Mesenchymal stem cell (in vitro differentiated cells and primary cell): ENCODE data around the gene STOML1.

Experiments
- DNase-seq: peaks from one replicate; pipeline ENCODE4 v3.0.0-alpha.2; 2013
- H2AFZ ChIP-seq: one replicate; pipeline ENCODE4 v1.6.1; 2013; ENCODE audit warnings: low read depth, mild to moderate bottlenecking, control low read depth, inconsistent platforms, low read length, moderate library complexity
- H2AK5ac ChIP-seq: 2 replicates; pipeline ENCODE4 v1.6.1; 2013; ENCODE audit warnings: low read length, moderate library complexity, mild to moderate bottlenecking, inconsistent platforms; ENCODE audit not compliant: severe bottlenecking
- H2BK120ac ChIP-seq: one replicate; pipeline ENCODE4 v1.6.1; 2013; ENCODE audit warnings: low read depth, mild to moderate bottlenecking, inconsistent platforms, low read length, moderate library complexity
- H2BK12ac ChIP-seq, 2 experiments: one replicate each; pipeline ENCODE4 v1.6.1; 2013; ENCODE audit warnings: inconsistent platforms in 2 of 2, low read length in 2 of 2, mild to moderate bottlenecking in 2 of 2, moderate library complexity in 2 of 2, control low read depth in 1 of 2
- H2BK15ac ChIP-seq: one replicate; pipeline ENCODE4 v1.6.1; 2013; ENCODE audit warnings: mild to moderate bottlenecking, low read depth, inconsistent platforms; ENCODE audit not compliant: poor library complexity, severe bottlenecking
- H2BK5ac ChIP-seq: 2 replicates; pipeline ENCODE4 v1.6.1; 2013; ENCODE audit warnings: low read depth, mild to moderate bottlenecking, low read length, control low read depth, inconsistent platforms; ENCODE audit not compliant: poor library complexity, severe bottlenecking
- H3K14ac ChIP-seq, 2 experiments: one replicate each; pipeline ENCODE4 v1.6.1; 2013; ENCODE audit warnings: inconsistent platforms in 2 of 2, low read length in 2 of 2, control low read depth in 1 of 2, mild to moderate bottlenecking in 1 of 2, moderate library complexity in 1 of 2
- H3K18ac ChIP-seq, 2 experiments: one replicate each; pipeline ENCODE4 v1.6.1; 2013; ENCODE audit warnings: inconsistent platforms in 2 of 2, low read length in 2 of 2, control low read depth in 1 of 2, low read depth in 1 of 2, mild to moderate bottlenecking in 1 of 2
- H3K23ac ChIP-seq, 2 experiments: one replicate each; pipeline ENCODE4 v1.6.1; 2013; ENCODE audit warnings: inconsistent platforms in 2 of 2, low read length in 2 of 2, mild to moderate bottlenecking in 2 of 2, moderate library complexity in 2 of 2, control low read depth in 1 of 2
- H3K27ac ChIP-seq: 2 replicates; pipeline ENCODE4 v1.5.1; 2013; ENCODE audit warnings: mild to moderate bottlenecking, moderate library complexity, low read length, control low read depth, inconsistent platforms; ENCODE audit not compliant: poor library complexity, severe bottlenecking
- H3K27me3 ChIP-seq, 2 experiments: 2 replicates each; pipeline versions ENCODE4 v1.6.1 to v1.7.0; 2013; ENCODE audit warnings: low read length in 2 of 2, mild to moderate bottlenecking in 2 of 2, moderate library complexity in 2 of 2, control low read depth in 1 of 2, inconsistent platforms in 1 of 2; ENCODE audit not compliant: control insufficient read depth in 1 of 2, insufficient read depth in 1 of 2
- H3K36me3 ChIP-seq, 2 experiments: 2 replicates each; pipeline versions ENCODE4 v1.6.1 to v1.7.0; 2013; ENCODE audit warnings: low read length in 2 of 2, control low read depth in 1 of 2, inconsistent platforms in 1 of 2, low read depth in 1 of 2, mild to moderate bottlenecking in 1 of 2; ENCODE audit not compliant: insufficient read depth in 2 of 2, control insufficient read depth in 1 of 2
- H3K4ac ChIP-seq, 2 experiments: one replicate each; pipeline ENCODE4 v1.6.1; 2013; ENCODE audit warnings: inconsistent platforms in 2 of 2, low read length in 2 of 2, mild to moderate bottlenecking in 2 of 2, moderate library complexity in 2 of 2, control low read depth in 1 of 2, low read depth in 1 of 2
- H3K4me1 ChIP-seq: 2 replicates; pipeline ENCODE4 v1.6.1; 2013; ENCODE audit warnings: low read depth, low read length, control low read depth; ENCODE audit not compliant: control insufficient read depth, insufficient read depth
- H3K4me2 ChIP-seq: 2 replicates; pipeline ENCODE4 v1.6.1; 2013; ENCODE audit warnings: low read length, mild to moderate bottlenecking, inconsistent platforms; ENCODE audit not compliant: poor library complexity, severe bottlenecking
- H3K4me3 ChIP-seq, 2 experiments: 2 replicates each; pipeline versions ENCODE4 v1.5.1 to v1.7.0; 2013; ENCODE audit warnings: low read length in 2 of 2, mild to moderate bottlenecking in 2 of 2, control low read depth in 1 of 2, low read depth in 1 of 2; ENCODE audit not compliant: insufficient read depth in 1 of 2
- H3K79me1 ChIP-seq: replicated peaks from 2 replicates; pipeline ENCODE4 v1.6.1; 2013; ENCODE audit warnings: mild to moderate bottlenecking, control low read depth, low read length, inconsistent platforms; ENCODE audit not compliant: poor library complexity, severe bottlenecking
- H3K9ac ChIP-seq: 2 replicates; pipeline ENCODE4 v1.7.0; 2013; ENCODE audit warnings: mild to moderate bottlenecking, low read length, moderate library complexity
- H3K9me3 ChIP-seq: 2 replicates; pipeline ENCODE4 v1.7.0; 2013; ENCODE audit warnings: mild to moderate bottlenecking, low read length; ENCODE audit not compliant: control insufficient read depth
- H4K8ac ChIP-seq: one replicate; pipeline ENCODE4 v1.6.1; 2013; ENCODE audit warnings: inconsistent platforms, mild to moderate bottlenecking, low read length, moderate library complexity
- H4K91ac ChIP-seq: one replicate; pipeline ENCODE4 v1.6.1; 2013; ENCODE audit warnings: mild to moderate bottlenecking, low read length, inconsistent platforms
- WGBS: methylation state at CpG from one replicate; pipeline ENCODE4 v1.1.7; 2013; ENCODE audit warnings: mixed read lengths; 5-methylcytosine and 5-hydroxymethylcytosine counted together

Gene STOML1

GRCh38 chr15:73942751-73943270 lies 49.3 kb downstream of the STOML1 start:
- 91% methylated on average over 6 of the region's 6 CpGs for WGBS
- H4K91ac ChIP-seq: no peak overlapping the region
- H2BK12ac ChIP-seq: no peak overlapping the region
- peaks cover 45% of the 10 kb centered on the region for H3K4me1 ChIP-seq
- no peaks in the 10 kb centered on the region for H3K27me3 ChIP-seq
- no peaks in the 10 kb centered on the region for H3K9me3 ChIP-seq
- no peak overlapping the region for H3K23ac ChIP-seq
- H2BK5ac ChIP-seq: peak overlapping the region; percentile 22
- no peak overlapping the region for H2BK120ac ChIP-seq
- H3K36me3 ChIP-seq: peaks cover 50 to 58% of the 10 kb centered on the region in 2 experiments
- no peak overlapping the region for H3K14ac ChIP-seq
- no peak overlapping the region for H3K9ac ChIP-seq
- H3K79me1 ChIP-seq: peaks cover 37% of the 10 kb centered on the region
- no peak overlapping the region for H3K4me3 ChIP-seq
- H2BK15ac ChIP-seq: no peak overlapping the region
- peak overlapping the region; percentile 85 for H2AK5ac ChIP-seq
- no peak for DNase-seq
- H3K4me2 ChIP-seq: no peak overlapping the region
- H3K4ac ChIP-seq: no peak overlapping the region
- peak overlapping the region in 1 of 2 experiments; percentile 21 for H3K18ac ChIP-seq
- no peak overlapping the region for H2AFZ ChIP-seq
- no peak overlapping the region for H4K8ac ChIP-seq
- peak overlapping the region; percentile 60 for H3K27ac ChIP-seq

GRCh38 chr15:73941871-73942635 lies 50.0 kb downstream of the STOML1 start:
- WGBS: 71% methylated on average over 9 of the region's 10 CpGs

GRCh38 chr15:73941449-73941848 lies 50.6 kb downstream of the STOML1 start:
- H3K18ac ChIP-seq: peak overlapping the region; percentile 25 to 37
- H3K14ac ChIP-seq: peak overlapping the region in 1 of 2 experiments; percentile 30
- peaks cover 58% of the 10 kb centered on the region for H3K4me1 ChIP-seq
- H3K4ac ChIP-seq: peak overlapping the region in 1 of 2 experiments; percentile 2
- H2BK5ac ChIP-seq: peak overlapping the region; percentile 2
- no peak for DNase-seq
- no peak overlapping the region for H4K8ac ChIP-seq
- H3K4me3 ChIP-seq: no peak overlapping the region
- H2BK12ac ChIP-seq: peak overlapping the region in 1 of 2 experiments; percentile 25
- H4K91ac ChIP-seq: no peak overlapping the region
- H3K79me1 ChIP-seq: peaks cover 40% of the 10 kb centered on the region
- H3K36me3 ChIP-seq: peaks cover 43 to 53% of the 10 kb centered on the region in 2 experiments
- no peak overlapping the region for H3K23ac ChIP-seq
- H3K9ac ChIP-seq: peak overlapping the region; percentile 75
- peak overlapping the region; percentile 60 for H3K27ac ChIP-seq
- H2BK15ac ChIP-seq: peak overlapping the region; percentile 21
- H2AFZ ChIP-seq: no peak overlapping the region
- H2AK5ac ChIP-seq: peak overlapping the region; percentile 93
- no peak overlapping the region for H3K4me2 ChIP-seq
- H3K9me3 ChIP-seq: no peaks in the 10 kb centered on the region
- 79% methylated on average over 2 of the region's 3 CpGs for WGBS
- H3K27me3 ChIP-seq: no peaks in the 10 kb centered on the region
- no peak overlapping the region for H2BK120ac ChIP-seq

More at GRCh38 chr15:73941871-73942635, 50.0 kb downstream of the STOML1 start:
- Histone ChIP-seq H3K4me1 (peaks cover 53% of the 10 kb centered on the region), H2BK5ac (no peak overlapping the region), H3K4me3 (no peak overlapping the region), H2BK15ac (peak overlapping the region; percentile 21), H3K36me3 (peaks cover 49 to 58% of the 10 kb centered on the region in 2 experiments), H3K79me1 (peaks cover 41% of the 10 kb centered on the region), H2BK120ac (no peak overlapping the region), H3K27ac (peak overlapping the region; percentile 60), H3K27me3 (no peaks in the 10 kb centered on the region), H2BK12ac (peak overlapping the region in 1 of 2 experiments; percentile 25), H3K4ac (peak overlapping the region in 1 of 2 experiments; percentile 2), H3K9me3 (no peaks in the 10 kb centered on the region), H3K4me2 (no peak overlapping the region), H3K14ac (no peak overlapping the region), H3K9ac (no peak overlapping the region), H2AK5ac (peak overlapping the region; percentile 93), H3K23ac (no peak overlapping the region), H4K8ac (peak overlapping the region; percentile 56), H3K18ac (peak overlapping the region; percentile 21 to 52), H2AFZ (no peak overlapping the region), H4K91ac (peak overlapping the region; percentile 66)
- no peak for DNase-seq

- no peak overlapping the region for H2AFZ ChIP-seq
- H3K4me3 ChIP-seq: peak overlapping the region in 1 of 2 experiments; percentile 58
- peak overlapping the region; percentile 86 for H4K8ac ChIP-seq
- peak overlapping the region; percentile 28 to 96 for H2BK12ac ChIP-seq
- H3K27ac ChIP-seq: peak overlapping the region; percentile 60
- H2BK15ac ChIP-seq: no peak overlapping the region
- H3K4me2 ChIP-seq: no peak overlapping the region
- H3K14ac ChIP-seq: peak overlapping the region in 1 of 2 experiments; percentile 30
- no peaks in the 10 kb centered on the region for H3K9me3 ChIP-seq
- H4K91ac ChIP-seq: no peak overlapping the region
- H3K36me3 ChIP-seq: peaks cover 40 to 49% of the 10 kb centered on the region in 2 experiments
- H3K23ac ChIP-seq: no peak overlapping the region
- peaks cover 62% of the 10 kb centered on the region for H3K4me1 ChIP-seq
- peak; percentile 82 for DNase-seq
- peak overlapping the region; percentile 25 to 37 for H3K18ac ChIP-seq
- peak overlapping the region; percentile 2 to 60 for H3K4ac ChIP-seq
- H2BK120ac ChIP-seq: no peak overlapping the region
- WGBS: no CpG with 5 or more reads among the region's 1 CpG
- peak overlapping the region; percentile 93 for H2AK5ac ChIP-seq
- peak overlapping the region; percentile 31 for H2BK5ac ChIP-seq
- H3K27me3 ChIP-seq: no peaks in the 10 kb centered on the region
- peaks cover 37% of the 10 kb centered on the region for H3K79me1 ChIP-seq
- H3K9ac ChIP-seq: peak overlapping the region; percentile 75
These were observed 51.1 kb downstream of the STOML1 start for GRCh38 chr15:73941044-73941443.
